Prostate gland (tissue), 2 donors: ENCODE results near the gene RNF215. TPM values are rescaled to one million over a fixed set of nuclear protein-coding genes. Genes with fewer than 3 reads are reported as not detected.

ENCODE experiments used
- DNase-seq: peaks from one replicate; pipeline ENCODE4 v3.0.0-alpha.2; 2019; ENCODE audit warnings: low spot score
- H3K27ac ChIP-seq, 2 donors: fragments of 200-600 bp; sonication (generic); 2 replicates each; pipeline ENCODE4 v1.5.1; 2017 to 2019
- H3K27me3 ChIP-seq: fragments of 200-600 bp; sonication (generic); replicated peaks from 2 replicates; pipeline ENCODE4 v1.5.1; 2019; ENCODE audit not compliant: insufficient read depth
- H3K36me3 ChIP-seq, 2 donors: fragments of 200-600 bp; sonication (generic); 1 replicate in 1 of 2; 2 replicates in 1 of 2; pipeline versions ENCODE4 v1.5.1 to v1.8.1; 2017 to 2019
- H3K4me1 ChIP-seq: fragments of 200-600 bp; sonication (generic); replicated peaks from 2 replicates; pipeline ENCODE4 v1.5.1; 2019
- H3K4me3 ChIP-seq, 2 donors: fragments of 200-600 bp; sonication (generic); 2 replicates each; pipeline ENCODE4 v1.5.1; 2017 to 2019
- H3K9me3 ChIP-seq: fragments of 200-600 bp; sonication (generic); 2 replicates; pipeline ENCODE4 v1.5.1; 2017
- POLR2A ChIP-seq: fragments of 450-650 bp; IDR thresholded peaks from one replicate; pipeline ENCODE4 v1.6.1; 2016; ENCODE audit warnings: antibody characterized with exemption, mild to moderate bottlenecking
- POLR2AphosphoS5 ChIP-seq: sonication (generic); formaldehyde crosslinking; IDR thresholded peaks from one replicate; pipeline ENCODE4 v1.6.1; 2017; ENCODE audit warnings: antibody characterized with exemption
- WGBS: methylation state at CpG from one replicate; pipeline ENCODE4 v1.1.5; 2018; 5-methylcytosine and 5-hydroxymethylcytosine counted together
- intact Hi-C: fragments of 100-400 bp; cut with DNase I; formaldehyde crosslinking; loops from one replicate; pipeline ENCODE4 v1.14.2; 2022
- total RNA-seq, 2 donors: library from RNA; depleted of rRNA; stranded (reverse); fragments of >200 nt; gene quantifications; one replicate each; pipeline ENCODE4 v1.1.0, GENCODE V29; 2016
- TF ChIP-seq, protein P1 (sequence below), 4 experiments: fragments of 200-600 bp in 2 of 4; fragments of 450-650 bp in 2 of 4; sonication (generic) in 2 of 4; IDR thresholded peaks; 1 replicate in 3 of 4; 2 replicates in 1 of 4; pipeline ENCODE4 v1.5.1; 2016 to 2019; ENCODE audit warnings: antibody characterized with exemption in 4 of 4, mild to moderate bottlenecking in 2 of 4, moderate library complexity in 2 of 4

The RNF215 gene
- total RNA-seq, 2 donors from 2014 or later: 18.1 to 20.0 TPM

DNA sequence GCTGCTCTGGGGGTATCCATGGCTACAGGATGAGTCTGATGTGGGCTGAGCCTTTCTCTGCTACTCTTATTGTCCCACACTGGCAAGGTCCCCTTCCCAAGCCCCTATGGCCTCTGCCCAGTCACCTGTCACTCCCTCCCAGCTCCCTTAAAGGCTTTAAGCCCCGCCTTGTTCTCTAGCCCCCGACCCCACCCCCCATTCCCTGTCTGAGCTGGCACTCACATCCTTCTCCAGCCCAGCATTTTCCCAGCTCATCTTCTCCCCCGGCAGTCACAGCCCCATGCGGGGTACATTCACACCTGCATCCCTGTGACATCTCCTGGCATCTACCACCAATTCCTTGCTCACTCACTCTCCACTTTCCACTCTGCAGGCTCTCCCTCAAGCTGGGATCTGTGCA lies 42.7 kb upstream of the RNF215 start:
- Histone ChIP-seq H3K4me1 (peaks cover 1% of the 10 kb centered on the region), H3K27ac (no peak overlapping the region), H3K9me3 (no peaks in the 10 kb centered on the region), H3K4me3 (no peak overlapping the region), H3K27me3 (no peaks in the 10 kb centered on the region), H3K36me3 (no peaks in the 10 kb centered on the region)
- no peak for DNase-seq
- 48% methylated on average over 4 of the region's 4 CpGs for WGBS
- intact Hi-C loops: no loop called here
- TF ChIP-seq POLR2A (no peak), POLR2AphosphoS5 (no peak)
- TF ChIP-seq, protein P1, sequence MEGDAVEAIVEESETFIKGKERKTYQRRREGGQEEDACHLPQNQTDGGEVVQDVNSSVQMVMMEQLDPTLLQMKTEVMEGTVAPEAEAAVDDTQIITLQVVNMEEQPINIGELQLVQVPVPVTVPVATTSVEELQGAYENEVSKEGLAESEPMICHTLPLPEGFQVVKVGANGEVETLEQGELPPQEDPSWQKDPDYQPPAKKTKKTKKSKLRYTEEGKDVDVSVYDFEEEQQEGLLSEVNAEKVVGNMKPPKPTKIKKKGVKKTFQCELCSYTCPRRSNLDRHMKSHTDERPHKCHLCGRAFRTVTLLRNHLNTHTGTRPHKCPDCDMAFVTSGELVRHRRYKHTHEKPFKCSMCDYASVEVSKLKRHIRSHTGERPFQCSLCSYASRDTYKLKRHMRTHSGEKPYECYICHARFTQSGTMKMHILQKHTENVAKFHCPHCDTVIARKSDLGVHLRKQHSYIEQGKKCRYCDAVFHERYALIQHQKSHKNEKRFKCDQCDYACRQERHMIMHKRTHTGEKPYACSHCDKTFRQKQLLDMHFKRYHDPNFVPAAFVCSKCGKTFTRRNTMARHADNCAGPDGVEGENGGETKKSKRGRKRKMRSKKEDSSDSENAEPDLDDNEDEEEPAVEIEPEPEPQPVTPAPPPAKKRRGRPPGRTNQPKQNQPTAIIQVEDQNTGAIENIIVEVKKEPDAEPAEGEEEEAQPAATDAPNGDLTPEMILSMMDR (IDR thresholded peaks at IDR 0.05): no peak

DNA sequence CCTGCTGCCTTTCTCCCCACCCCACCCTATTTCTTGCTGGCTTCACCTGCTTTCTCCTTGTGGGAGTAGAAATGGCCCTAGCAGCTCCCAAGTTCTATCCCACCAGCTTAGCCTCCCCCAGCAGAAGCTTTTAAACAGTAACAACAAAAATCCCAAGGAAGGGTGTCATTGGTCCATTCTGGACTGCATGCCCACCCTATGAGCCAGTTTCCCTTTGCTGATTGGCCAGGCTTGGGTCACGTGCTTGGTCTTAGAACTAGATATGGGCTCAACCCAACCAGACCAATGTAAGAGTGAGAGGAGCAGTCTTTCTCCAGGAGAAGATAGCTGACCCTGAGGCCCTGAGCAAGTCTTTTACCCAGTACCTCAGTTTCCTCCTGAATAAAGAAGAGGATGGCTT lies 40.7 kb upstream of the RNF215 start:
- Histone ChIP-seq H3K4me3 (no peak overlapping the region), H3K36me3 (no peaks in the 10 kb centered on the region), H3K27me3 (no peaks in the 10 kb centered on the region), H3K4me1 (peaks cover 7% of the 10 kb centered on the region), H3K27ac (no peak overlapping the region), H3K9me3 (no peaks in the 10 kb centered on the region)
- no peak for DNase-seq
- intact Hi-C loops: no loop called here
- TF ChIP-seq POLR2A: no peak
- TF ChIP-seq POLR2AphosphoS5: no peak
- TF ChIP-seq, protein P1 (IDR thresholded peaks at IDR 0.05): no peak
- WGBS: 96% methylated on average over 1 of the region's 1 CpG

DNA sequence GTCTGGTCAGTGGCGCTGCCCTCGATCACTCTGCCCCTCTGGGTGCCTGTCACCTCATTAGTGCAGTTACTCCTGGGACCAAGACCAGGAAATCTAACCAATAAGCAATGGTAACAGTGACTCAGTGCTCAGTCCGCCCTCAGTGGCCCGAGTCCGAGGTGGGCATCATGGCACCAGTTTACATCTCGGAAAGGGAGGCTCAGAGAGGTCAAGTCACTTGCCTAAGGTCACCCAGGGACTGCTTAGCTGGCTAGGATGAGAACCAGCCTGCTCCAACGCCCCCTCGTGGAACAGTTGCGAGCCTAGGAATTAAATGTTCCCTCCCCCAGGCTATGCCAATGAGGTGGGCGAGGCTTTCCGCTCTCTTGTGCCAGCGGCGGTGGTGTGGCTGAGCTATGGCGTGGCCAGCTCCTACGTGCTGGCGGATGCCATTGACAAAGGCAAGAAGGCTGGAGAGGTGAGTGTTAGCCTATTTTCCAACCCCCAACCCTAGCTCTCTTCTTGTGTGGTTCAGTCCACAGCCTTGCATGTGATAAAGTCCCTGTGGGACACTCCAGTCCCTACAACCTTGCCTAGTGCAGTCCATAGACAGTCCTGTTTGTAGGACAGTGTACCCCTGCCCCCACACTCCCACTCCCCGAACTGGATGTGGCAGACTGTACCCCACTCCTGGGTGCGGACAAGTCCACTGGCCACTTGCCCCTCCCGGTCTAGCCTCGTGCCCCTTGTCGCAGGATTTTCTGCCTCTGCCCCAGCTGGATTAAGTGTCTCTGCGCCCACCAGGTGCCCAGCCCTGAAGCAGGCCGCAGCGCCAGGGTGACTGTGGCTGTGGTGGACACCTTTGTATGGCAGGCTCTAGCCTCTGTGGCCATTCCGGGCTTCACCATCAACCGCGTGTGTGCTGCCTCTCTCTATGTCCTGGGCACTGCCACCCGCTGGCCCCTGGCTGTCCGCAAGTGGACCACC lies 39.5 kb upstream of the RNF215 start:
- peak; percentile 82 for DNase-seq
- H3K27ac ChIP-seq: peak overlapping the region; percentile 64 to 95
- peaks cover 18% of the 10 kb centered on the region for H3K4me1 ChIP-seq
- H3K4me3 ChIP-seq: peak overlapping the region; percentile 34 to 42
- WGBS: 55% methylated on average over 27 of the region's 29 CpGs
- H3K9me3 ChIP-seq: no peaks in the 10 kb centered on the region
- intact Hi-C loops: no loop called here
- TF ChIP-seq POLR2A (no peak), POLR2AphosphoS5 (peak; percentile 73)
- TF ChIP-seq, protein P1 (IDR thresholded peaks at IDR 0.05): peak; percentile 23 to 85 (median 77)
- H3K27me3 ChIP-seq: no peaks in the 10 kb centered on the region
- H3K36me3 ChIP-seq: no peaks in the 10 kb centered on the region

DNA sequence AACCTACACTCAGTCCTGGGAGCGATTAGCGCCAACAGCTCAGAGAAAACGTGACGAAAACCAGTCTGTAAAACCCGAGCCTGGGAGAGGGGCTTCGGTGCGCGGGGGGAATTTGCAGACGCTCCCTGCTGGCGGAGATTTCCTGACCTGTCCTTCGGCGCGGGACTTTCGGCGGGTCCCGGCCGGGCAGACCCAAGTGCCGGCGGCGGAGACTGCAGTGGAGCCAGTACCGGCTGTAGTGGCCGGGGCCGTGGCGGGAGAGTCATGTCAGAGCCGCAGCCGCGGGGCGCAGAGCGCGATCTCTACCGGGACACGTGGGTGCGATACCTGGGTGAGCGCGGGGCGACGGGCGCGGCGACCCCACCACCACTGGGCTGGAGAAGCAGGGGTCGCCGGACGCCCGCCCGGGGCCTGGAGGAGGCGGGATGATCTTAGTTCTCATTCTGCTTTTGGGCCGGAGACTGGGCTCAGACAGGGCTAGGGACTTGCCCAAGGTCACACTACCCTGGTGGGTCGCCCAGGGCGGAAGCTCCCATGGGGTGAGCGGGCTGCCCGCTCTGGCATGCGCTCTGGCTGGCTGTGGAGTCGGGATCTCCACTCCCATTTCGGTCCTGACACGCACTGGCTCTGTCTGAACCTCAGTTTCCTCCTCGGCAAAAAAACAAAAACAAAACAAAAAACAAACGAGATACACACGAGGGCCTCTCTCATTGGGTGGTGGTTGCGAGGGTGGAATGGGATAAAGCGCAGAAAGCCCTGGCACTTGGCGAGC lies 38.6 kb upstream of the RNF215 start, which contains the start of gene MTFP1:
Gene MTFP1, plus strand, starts transcription at position 153 of the 772 bp plus-strand sequence. Its CDS starts 112 bp downstream, at position 265.
- peak; percentile 35 for DNase-seq
- Histone ChIP-seq H3K4me1 (peaks cover 24% of the 10 kb centered on the region), H3K27me3 (no peaks in the 10 kb centered on the region), H3K27ac (peak within 1 kb of the TSS; percentile 95 to 96), H3K4me3 (peak within 1 kb of the TSS; percentile 34 to 48), H3K36me3 (no peaks in the 10 kb centered on the region), H3K9me3 (no peaks in the 10 kb centered on the region)
- TF ChIP-seq POLR2A: peak; percentile 44
- TF ChIP-seq, protein P1 (IDR thresholded peaks at IDR 0.05): peak in 2 of 4 experiments; percentile 28 to 37
- TF ChIP-seq POLR2AphosphoS5: peak; percentile 15
- intact Hi-C loops: loop anchor here (2.0 kb wide), 1 partner anchor 29 kb away; the partner anchor contains the start of gene SEC14L2
- 1% methylated on average over 61 of the region's 61 CpGs for WGBS
